HG02571 (cell line): ENCODE data around the gene KRT4.
"Not testable (repeated sequence)": the region's sequence is repeated elsewhere in the genome, so short reads cannot be mapped to it uniquely, and the experiment has no call there.

ENCODE experiments used
- ATAC-seq: cut with Tn5 transposase; IDR thresholded peaks from one replicate; pipeline ENCODE4 v1.9.1; 2021; ENCODE audit warnings: mild to moderate bottlenecking, moderate library complexity; ENCODE audit not compliant: unreplicated experiment

The KRT4 gene

DNA sequence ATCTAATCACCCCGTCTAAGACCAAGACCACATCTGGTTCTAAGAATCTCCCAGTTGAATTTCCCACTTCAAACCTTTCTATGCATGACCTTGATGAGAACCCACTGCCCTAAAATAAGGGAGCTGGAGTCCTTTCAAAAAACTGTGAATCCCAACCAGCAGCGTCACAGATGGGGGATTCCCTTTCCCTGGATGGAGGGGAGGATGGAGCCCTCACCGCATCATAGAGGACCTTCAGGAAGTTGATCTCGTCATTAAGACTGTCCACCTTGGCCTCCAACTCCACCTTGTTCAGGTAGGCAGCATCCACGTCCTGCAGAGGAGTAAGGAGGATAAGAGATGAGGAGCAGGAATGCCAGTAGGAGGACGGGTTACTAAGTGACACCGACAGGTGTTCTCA, 4.8 kb downstream of the KRT4 start:
- no peak for ATAC-seq

DNA sequence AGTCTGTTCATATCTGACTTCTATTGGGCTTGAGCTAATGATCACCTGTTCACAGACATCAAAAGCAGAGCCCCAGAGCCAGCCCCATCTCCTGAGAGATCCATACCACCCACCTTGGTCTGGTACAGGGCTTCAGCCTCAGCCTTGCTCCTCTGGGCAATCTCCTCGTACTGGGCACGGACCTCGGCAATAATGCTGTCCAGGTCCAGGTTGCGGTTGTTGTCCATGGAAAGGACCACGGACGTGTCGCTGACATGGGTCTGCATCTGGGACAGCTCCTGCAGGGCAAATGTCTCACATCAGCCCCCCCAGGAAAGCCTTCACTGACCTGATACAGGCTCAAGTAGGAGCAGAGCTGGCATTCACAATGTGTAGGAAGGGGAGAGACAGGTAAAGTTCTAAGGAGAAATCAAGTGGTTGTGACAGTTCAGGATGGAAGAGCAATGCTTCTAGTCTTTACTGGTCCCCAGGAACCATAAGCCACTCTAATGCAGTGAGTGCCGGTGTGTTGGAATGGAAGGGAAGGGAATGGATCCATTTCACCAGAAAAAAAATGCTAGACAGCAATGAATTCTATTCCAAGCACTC, 5.2 kb downstream of the KRT4 start:
- no peak for ATAC-seq

GRCh38 chr12:52807544-52808470, 6.1 kb downstream of the KRT4 start:
- ATAC-seq = no peak

- ATAC-seq = no peak
Measured at GRCh38 chr12:52806821-52807543, 6.9 kb downstream of the KRT4 start.

GRCh38 chr12:52806169-52806811, 7.6 kb downstream of the KRT4 start:
- ATAC-seq = no peak

GRCh38 chr12:52805739-52806138, 8.2 kb downstream of the KRT4 start:
- no peak for ATAC-seq

- no peak for ATAC-seq
Measured at GRCh38 chr12:52805000-52805399, 8.9 kb downstream of the KRT4 start.

DNA sequence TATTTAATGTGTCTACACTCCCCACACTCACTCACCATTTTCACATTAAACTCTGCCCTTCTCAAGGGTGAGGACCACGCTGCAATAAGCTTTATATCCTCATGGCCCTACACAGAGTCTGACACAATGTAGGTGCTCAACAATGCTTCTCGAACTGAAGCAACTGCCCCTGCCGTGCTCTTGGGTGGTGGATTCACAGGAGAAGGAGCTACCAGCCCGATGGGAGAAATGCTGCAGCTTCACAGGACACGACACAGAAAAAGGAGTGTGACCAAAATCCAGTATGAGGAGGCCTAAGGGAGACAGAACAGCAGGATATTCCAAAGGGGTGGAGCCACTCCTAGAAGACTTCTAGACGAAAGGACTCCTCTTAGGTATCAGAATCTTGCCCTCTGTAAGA, 11.5 kb downstream of the KRT4 start:
- no peak for ATAC-seq

DNA sequence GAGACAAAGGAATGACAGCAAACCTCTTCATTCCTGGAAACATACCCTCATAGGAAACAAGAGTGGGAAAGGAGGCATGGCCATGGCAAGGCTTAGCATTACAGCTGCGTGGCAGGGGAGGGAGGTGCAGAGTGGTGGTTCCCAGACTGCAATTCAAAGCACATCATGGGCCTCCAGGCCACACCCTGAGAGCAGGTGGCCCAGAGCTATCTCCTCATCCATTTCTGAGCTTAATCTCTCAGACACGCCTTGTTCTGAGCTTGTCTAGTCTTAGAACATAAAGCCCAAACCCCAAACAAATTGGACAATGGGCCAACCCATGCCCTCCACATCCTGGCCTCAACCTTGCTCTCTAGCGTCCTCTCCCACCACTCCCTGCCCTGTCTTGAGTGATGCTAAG, 12.1 kb downstream of the KRT4 start:
- ATAC-seq = no peak

DNA sequence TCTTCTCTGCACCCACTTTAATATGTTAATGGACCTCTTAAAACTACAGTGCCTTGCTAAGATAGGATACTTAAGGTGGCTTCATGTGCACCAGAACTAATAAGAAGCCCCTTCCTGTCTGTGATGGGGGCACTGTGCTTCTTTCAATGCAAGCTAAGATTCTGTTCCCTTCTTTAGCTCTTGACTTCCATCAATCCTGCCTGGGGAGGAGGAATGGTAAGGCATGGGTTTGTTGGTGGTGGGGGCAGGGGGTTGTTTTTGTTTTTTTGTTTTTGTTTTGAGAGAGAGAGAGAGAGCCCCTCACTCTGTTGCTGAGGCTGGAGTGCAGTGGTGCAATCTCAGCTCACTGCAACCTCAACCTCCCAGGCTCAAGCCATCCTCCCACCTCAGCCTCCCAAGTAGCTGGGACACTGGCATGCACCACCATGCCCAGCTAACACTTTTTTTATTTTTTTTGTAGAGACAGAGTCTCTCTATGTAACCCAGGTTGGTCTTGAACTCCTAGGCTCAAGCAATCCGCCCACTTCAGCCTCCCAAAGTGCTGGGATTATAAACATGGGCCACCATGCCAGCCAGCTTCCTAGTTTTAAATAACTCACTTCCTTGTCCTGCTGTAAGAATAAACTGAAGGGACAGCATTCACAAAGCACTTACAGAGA, 13.5 kb downstream of the KRT4 start:
- ATAC-seq = no peak

DNA sequence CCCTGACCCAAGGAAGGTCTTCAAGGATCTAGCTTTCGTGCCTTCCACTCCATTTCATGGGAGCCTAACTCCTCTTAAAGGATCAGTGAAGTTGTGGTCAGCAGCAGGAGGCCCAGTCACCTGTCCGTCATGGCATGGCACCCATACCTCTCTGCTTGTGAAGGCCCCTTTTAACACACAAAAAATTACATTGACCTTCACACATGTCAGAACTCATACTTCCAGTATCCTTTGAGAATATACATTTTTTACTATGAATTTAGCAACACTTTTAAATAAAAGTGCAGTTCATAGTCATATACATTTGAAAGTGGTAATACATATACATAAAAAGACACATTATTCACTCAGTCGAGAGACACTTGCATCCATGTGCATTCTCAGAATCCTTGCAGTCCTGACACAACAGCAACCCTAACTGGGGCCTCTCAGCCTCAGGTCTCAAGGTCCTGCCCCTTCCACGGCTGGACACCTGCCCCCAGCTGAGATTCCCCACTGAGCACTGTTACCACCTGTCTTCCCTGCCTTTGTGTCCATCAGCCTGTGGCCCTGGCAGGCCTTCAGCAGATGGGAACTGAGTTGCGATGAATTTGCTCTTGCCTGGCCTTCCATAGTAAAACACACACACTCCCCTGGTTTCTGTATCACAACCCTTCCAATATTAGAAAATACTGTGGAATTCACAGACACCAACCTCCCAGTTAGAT, 14.3 kb downstream of the KRT4 start:
- ATAC-seq = no peak

DNA sequence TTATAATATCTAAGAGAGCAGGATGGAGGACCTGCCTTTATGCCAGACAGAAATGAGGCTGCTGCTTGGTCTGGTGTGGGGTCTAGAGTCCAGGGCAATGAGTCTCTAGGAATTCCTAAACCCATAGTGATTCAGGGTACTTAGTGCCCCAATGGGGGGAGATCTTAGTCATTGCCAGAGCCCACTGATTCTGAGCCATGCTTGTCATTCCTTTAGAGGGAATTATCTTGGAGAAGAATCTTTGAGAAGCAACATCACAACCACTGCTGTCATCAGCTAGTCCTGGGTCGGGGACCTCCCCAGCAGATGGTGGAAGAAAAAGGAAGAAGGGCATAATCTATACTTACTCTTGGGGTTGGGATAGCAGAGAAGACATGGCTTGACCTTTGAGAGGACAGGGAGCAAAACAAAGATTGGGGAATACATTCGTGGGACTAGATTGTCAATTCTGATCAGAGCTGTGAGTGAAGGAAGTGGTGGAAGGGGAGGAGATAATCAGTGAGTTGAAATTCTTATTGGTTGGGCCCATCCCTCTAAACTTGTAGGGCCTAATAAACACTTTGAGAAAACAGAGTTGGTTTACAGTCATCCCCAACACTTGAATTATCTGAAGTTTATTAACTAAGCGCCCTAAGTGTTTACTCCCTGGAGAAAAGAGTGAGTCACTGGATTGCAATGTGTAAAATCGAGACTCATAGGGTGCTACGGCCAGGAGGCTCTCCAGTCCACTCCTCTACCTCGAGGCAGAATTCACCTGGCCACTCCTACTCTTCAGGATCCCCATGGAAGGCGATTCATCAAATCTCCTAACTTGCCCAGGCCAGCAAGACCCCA, 15.0 kb downstream of the KRT4 start:
- no peak for ATAC-seq

GRCh38 chr12:52798003-52798670, 15.8 kb downstream of the KRT4 start:
- no peak for ATAC-seq

- no peak for ATAC-seq
Measured at GRCh38 chr12:52797529-52797894, 16.4 kb downstream of the KRT4 start.

DNA sequence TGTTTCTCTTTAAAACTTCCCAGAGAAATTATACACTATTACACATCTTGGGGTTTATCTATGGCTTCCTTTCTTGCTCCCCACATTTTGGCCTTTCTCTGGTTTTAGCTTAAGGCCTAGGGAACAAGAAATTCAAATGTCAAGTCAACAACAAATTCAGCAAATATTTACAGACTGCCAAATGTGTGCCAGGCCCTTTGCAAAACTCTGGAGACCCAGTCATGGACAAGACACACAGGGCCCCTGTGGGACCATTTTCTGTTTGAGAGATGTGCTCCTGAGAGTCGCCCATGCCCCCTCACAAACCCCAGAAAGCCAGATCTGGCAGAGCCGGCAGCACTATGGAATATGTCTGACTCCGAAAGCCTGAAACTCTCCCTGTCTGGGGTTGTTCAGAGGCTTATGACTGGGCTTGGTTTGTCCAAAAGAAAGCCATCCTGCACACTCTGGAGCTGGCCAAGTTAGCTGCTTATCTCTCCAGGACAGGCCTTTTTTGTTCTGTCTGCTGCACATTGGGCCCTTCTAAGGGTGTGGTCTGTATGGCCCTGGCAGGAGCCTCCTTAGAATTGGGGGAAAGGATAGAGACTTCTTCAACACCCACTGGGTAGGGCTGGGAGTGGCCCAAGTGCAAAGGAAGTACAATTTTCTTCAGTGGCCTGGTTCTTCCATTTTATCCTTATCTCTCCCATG, 16.9 kb downstream of the KRT4 start:
- ATAC-seq = no peak

GRCh38 chr12:52796429-52796794, 17.5 kb downstream of the KRT4 start:
- no peak for ATAC-seq

- no peak for ATAC-seq
Measured at GRCh38 chr12:52795694-52796428, 18.1 kb downstream of the KRT4 start, which contains the start of gene KRT3. TSS of gene KRT3 (minus strand) at chr12:52796117. CDS start at chr12:52796042, 75 bp downstream.

DNA sequence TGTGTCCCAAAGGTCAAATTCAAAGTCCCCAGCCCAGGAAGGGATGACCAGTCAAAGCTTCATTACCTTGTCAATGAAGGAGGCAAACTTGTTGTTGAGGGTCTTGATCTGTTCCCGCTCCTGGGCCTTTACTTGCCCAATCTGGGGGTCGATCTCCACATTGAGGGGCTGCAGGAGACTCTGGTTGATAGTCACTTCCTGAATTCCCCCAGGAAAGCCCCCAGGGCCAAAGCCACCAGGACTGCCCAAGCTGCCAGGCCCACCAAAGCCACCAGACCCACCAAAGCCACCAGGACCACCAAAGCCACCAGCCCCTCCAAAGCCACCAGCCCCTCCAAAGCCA, 18.6 kb downstream of the KRT4 start:
- ATAC-seq = not testable (repeated sequence)
